ENCODE data around the gene EPB41L3.

Gene EPB41L3

GRCh38 chr18:5430131-5430530, 113.7 kb downstream of the EPB41L3 start:
- Mint-ChIP-seq H3K4me3 (no peak overlapping the region), H3K9me3 (ENCODE audit: low read depth) (no peaks in the 10 kb centered on the region), H3K36me3 (no peaks in the 10 kb centered on the region), H3K4me1 (ENCODE audit: low read depth) (no peaks in the 10 kb centered on the region), H3K27ac (no peak overlapping the region), H3K27me3 (peaks cover 4% of the 10 kb centered on the region)

GRCh38 chr18:5429681-5430080, 114.1 kb downstream of the EPB41L3 start:
- peaks cover 4% of the 10 kb centered on the region for H3K27me3 Mint-ChIP-seq
- H3K4me3 Mint-ChIP-seq = no peak overlapping the region
- no peaks in the 10 kb centered on the region for H3K36me3 Mint-ChIP-seq
- H3K9me3 Mint-ChIP-seq (ENCODE audit: low read depth) = no peaks in the 10 kb centered on the region
- no peaks in the 10 kb centered on the region for H3K4me1 Mint-ChIP-seq (ENCODE audit: low read depth)
- H3K27ac Mint-ChIP-seq = no peak overlapping the region

- Mint-ChIP-seq H3K4me1 (ENCODE audit: low read depth) (no peaks in the 10 kb centered on the region), H3K4me3 (no peak overlapping the region), H3K36me3 (no peaks in the 10 kb centered on the region), H3K27ac (no peak overlapping the region), H3K9me3 (ENCODE audit: low read depth) (no peaks in the 10 kb centered on the region), H3K27me3 (peaks cover 5% of the 10 kb centered on the region)
Observed at GRCh38 chr18:5425721-5426120, 118.1 kb downstream of the EPB41L3 start.

GRCh38 chr18:5424903-5425664, 118.7 kb downstream of the EPB41L3 start:
- Mint-ChIP-seq H3K27ac (no peak overlapping the region), H3K27me3 (peaks cover 5% of the 10 kb centered on the region), H3K9me3 (ENCODE audit: low read depth) (no peaks in the 10 kb centered on the region), H3K4me1 (ENCODE audit: low read depth) (no peaks in the 10 kb centered on the region), H3K36me3 (no peaks in the 10 kb centered on the region), H3K4me3 (no peak overlapping the region)

GRCh38 chr18:5422626-5423025, 121.2 kb downstream of the EPB41L3 start:
- H3K27me3 Mint-ChIP-seq = peaks cover 8% of the 10 kb centered on the region
- H3K4me1 Mint-ChIP-seq (ENCODE audit: low read depth) = no peaks in the 10 kb centered on the region
- no peaks in the 10 kb centered on the region for H3K36me3 Mint-ChIP-seq
- no peak overlapping the region for H3K4me3 Mint-ChIP-seq
- no peak overlapping the region for H3K27ac Mint-ChIP-seq
- no peaks in the 10 kb centered on the region for H3K9me3 Mint-ChIP-seq (ENCODE audit: low read depth)

- Mint-ChIP-seq H3K36me3 (no peaks in the 10 kb centered on the region), H3K4me3 (no peak overlapping the region), H3K27me3 (peaks cover 5% of the 10 kb centered on the region), H3K27ac (no peak overlapping the region), H3K9me3 (ENCODE audit: low read depth) (no peaks in the 10 kb centered on the region), H3K4me1 (ENCODE audit: low read depth) (no peaks in the 10 kb centered on the region)
Observed at GRCh38 chr18:5421981-5422380, 121.8 kb downstream of the EPB41L3 start.

- Mint-ChIP-seq H3K4me1 (ENCODE audit: low read depth) (no peaks in the 10 kb centered on the region), H3K9me3 (ENCODE audit: low read depth) (no peaks in the 10 kb centered on the region), H3K27me3 (peaks cover 5% of the 10 kb centered on the region), H3K27ac (no peak overlapping the region), H3K36me3 (no peaks in the 10 kb centered on the region), H3K4me3 (no peak overlapping the region)
Observed at GRCh38 chr18:5420906-5421305, 122.9 kb downstream of the EPB41L3 start.

GRCh38 chr18:5419601-5420000, 124.2 kb downstream of the EPB41L3 start:
- no peak overlapping the region for H3K4me3 Mint-ChIP-seq
- H3K9me3 Mint-ChIP-seq (ENCODE audit: low read depth) = no peaks in the 10 kb centered on the region
- no peak overlapping the region for H3K27ac Mint-ChIP-seq
- no peaks in the 10 kb centered on the region for H3K36me3 Mint-ChIP-seq
- H3K27me3 Mint-ChIP-seq = peaks cover 8% of the 10 kb centered on the region
- no peaks in the 10 kb centered on the region for H3K4me1 Mint-ChIP-seq (ENCODE audit: low read depth)

GRCh38 chr18:5419030-5419429, 124.8 kb downstream of the EPB41L3 start:
- H3K36me3 Mint-ChIP-seq = no peaks in the 10 kb centered on the region
- H3K27ac Mint-ChIP-seq = no peak overlapping the region
- H3K27me3 Mint-ChIP-seq = peaks cover 8% of the 10 kb centered on the region
- H3K4me3 Mint-ChIP-seq = no peak overlapping the region
- H3K9me3 Mint-ChIP-seq (ENCODE audit: low read depth) = no peaks in the 10 kb centered on the region
- no peaks in the 10 kb centered on the region for H3K4me1 Mint-ChIP-seq (ENCODE audit: low read depth)

- Mint-ChIP-seq H3K27me3 (peaks cover 8% of the 10 kb centered on the region), H3K9me3 (ENCODE audit: low read depth) (no peaks in the 10 kb centered on the region), H3K4me1 (ENCODE audit: low read depth) (no peaks in the 10 kb centered on the region), H3K4me3 (no peak overlapping the region), H3K27ac (no peak overlapping the region), H3K36me3 (no peaks in the 10 kb centered on the region)
Observed at GRCh38 chr18:5417342-5417741, 126.5 kb downstream of the EPB41L3 start.

- H3K4me1 Mint-ChIP-seq (ENCODE audit: low read depth) = no peaks in the 10 kb centered on the region
- H3K4me3 Mint-ChIP-seq = no peak overlapping the region
- no peaks in the 10 kb centered on the region for H3K36me3 Mint-ChIP-seq
- no peak overlapping the region for H3K27ac Mint-ChIP-seq
- no peaks in the 10 kb centered on the region for H3K9me3 Mint-ChIP-seq (ENCODE audit: low read depth)
- H3K27me3 Mint-ChIP-seq = peaks cover 8% of the 10 kb centered on the region
Observed at GRCh38 chr18:5416112-5416511, 127.7 kb downstream of the EPB41L3 start.

GRCh38 chr18:5415665-5416064, 128.1 kb downstream of the EPB41L3 start:
- no peaks in the 10 kb centered on the region for H3K4me1 Mint-ChIP-seq (ENCODE audit: low read depth)
- no peaks in the 10 kb centered on the region for H3K36me3 Mint-ChIP-seq
- H3K9me3 Mint-ChIP-seq (ENCODE audit: low read depth) = no peaks in the 10 kb centered on the region
- H3K4me3 Mint-ChIP-seq = no peak overlapping the region
- H3K27ac Mint-ChIP-seq = no peak overlapping the region
- H3K27me3 Mint-ChIP-seq = peaks cover 7% of the 10 kb centered on the region

GRCh38 chr18:5415031-5415430, 128.8 kb downstream of the EPB41L3 start:
- Mint-ChIP-seq H3K4me1 (ENCODE audit: low read depth) (no peaks in the 10 kb centered on the region), H3K36me3 (no peaks in the 10 kb centered on the region), H3K27ac (no peak overlapping the region), H3K27me3 (peaks cover 7% of the 10 kb centered on the region), H3K9me3 (ENCODE audit: low read depth) (no peaks in the 10 kb centered on the region), H3K4me3 (no peak overlapping the region)

GRCh38 chr18:5414546-5414945, 129.3 kb downstream of the EPB41L3 start:
- no peaks in the 10 kb centered on the region for H3K36me3 Mint-ChIP-seq
- H3K4me1 Mint-ChIP-seq (ENCODE audit: low read depth) = no peaks in the 10 kb centered on the region
- no peaks in the 10 kb centered on the region for H3K9me3 Mint-ChIP-seq (ENCODE audit: low read depth)
- no peak overlapping the region for H3K27ac Mint-ChIP-seq
- no peak overlapping the region for H3K4me3 Mint-ChIP-seq
- H3K27me3 Mint-ChIP-seq = peaks cover 5% of the 10 kb centered on the region

GRCh38 chr18:5413447-5413846, 130.3 kb downstream of the EPB41L3 start:
- Mint-ChIP-seq H3K36me3 (no peaks in the 10 kb centered on the region), H3K4me3 (no peak overlapping the region), H3K4me1 (ENCODE audit: low read depth) (no peaks in the 10 kb centered on the region), H3K9me3 (ENCODE audit: low read depth) (no peaks in the 10 kb centered on the region), H3K27me3 (peaks cover 4% of the 10 kb centered on the region), H3K27ac (no peak overlapping the region)

GRCh38 chr18:5410582-5410981, 133.2 kb downstream of the EPB41L3 start:
- no peaks in the 10 kb centered on the region for H3K36me3 Mint-ChIP-seq
- H3K4me1 Mint-ChIP-seq (ENCODE audit: low read depth) = no peaks in the 10 kb centered on the region
- no peak overlapping the region for H3K4me3 Mint-ChIP-seq
- peaks cover 2% of the 10 kb centered on the region for H3K27me3 Mint-ChIP-seq
- no peaks in the 10 kb centered on the region for H3K9me3 Mint-ChIP-seq (ENCODE audit: low read depth)
- no peak overlapping the region for H3K27ac Mint-ChIP-seq

Measured in activated naive CD8-positive, alpha-beta T cell (primary cell).